ENCODE data around the gene RPS6KA2.

GRCh38 chr6:166658792-166659150 is 31.7 kb upstream of the RPS6KA2 start:
- no peak for TF ChIP-seq EZH2 (IDR thresholded peaks at IDR 0.05; ENCODE audit: low read length)
- TF ChIP-seq CTCF (optimal IDR thresholded peaks at IDR 0.05 in 1 of 3, IDR thresholded peaks at IDR 0.05 in 1 of 3, conservative IDR thresholded peaks at IDR 0.05 in 1 of 3; ENCODE audit: extremely low read depth in 1 of 3, insufficient read depth in 2 of 3, low read length in 3 of 3): no peak
